Right atrium auricular region (tissue), 2 donors: ENCODE measurements around the gene PAX8. TPM values are rescaled to one million over a fixed set of nuclear protein-coding genes. Genes with fewer than 3 reads are reported as not detected.

Experiments
- DNase-seq: peaks from one replicate; pipeline ENCODE4 v3.0.0-alpha.2; 2019; ENCODE audit warnings: low spot score
- H3K27ac ChIP-seq, 2 donors: fragments of 200-600 bp; sonication (generic); 1 replicate in 1 of 2; 2 replicates in 1 of 2; pipeline ENCODE4 v1.5.1; 2016 to 2019
- H3K27me3 ChIP-seq, 2 donors: fragments of 200-600 bp; sonication (generic); one replicate each; pipeline versions ENCODE4 v1.5.1 to v1.6.0; 2017 to 2019
- H3K36me3 ChIP-seq: fragments of 200-600 bp; sonication (generic); one replicate; pipeline ENCODE4 v1.5.1; 2016
- H3K4me1 ChIP-seq, 2 donors: fragments of 200-600 bp; sonication (generic); one replicate each; pipeline versions ENCODE4 v1.5.1 to v1.6.0; 2017 to 2019
- H3K4me3 ChIP-seq, 2 donors: fragments of 200-600 bp; sonication (generic); 1 replicate in 1 of 2; 2 replicates in 1 of 2; pipeline ENCODE4 v1.5.1; 2017 to 2019; ENCODE audit warnings: mild to moderate bottlenecking in 1 of 2, moderate library complexity in 1 of 2
- H3K9me3 ChIP-seq, 2 donors: fragments of 200-600 bp; sonication (generic); one replicate each; pipeline ENCODE4 v1.5.1; 2019
- total RNA-seq, 2 donors: library from RNA; depleted of rRNA; stranded (reverse); fragments of >200 nt; gene quantifications; one replicate each; pipeline ENCODE4 v1.1.0, GENCODE V29; 2016
- TF ChIP-seq, protein P1 (sequence below), 2 donors: fragments of 200-600 bp; sonication (generic); IDR thresholded peaks; one replicate each; pipeline ENCODE4 v1.5.1; 2019; ENCODE audit warnings: antibody characterized with exemption in 2 of 2

Gene PAX8
- total RNA-seq, 2 donors from 2014 or later: 0.37 to 1.2 TPM

DNA sequence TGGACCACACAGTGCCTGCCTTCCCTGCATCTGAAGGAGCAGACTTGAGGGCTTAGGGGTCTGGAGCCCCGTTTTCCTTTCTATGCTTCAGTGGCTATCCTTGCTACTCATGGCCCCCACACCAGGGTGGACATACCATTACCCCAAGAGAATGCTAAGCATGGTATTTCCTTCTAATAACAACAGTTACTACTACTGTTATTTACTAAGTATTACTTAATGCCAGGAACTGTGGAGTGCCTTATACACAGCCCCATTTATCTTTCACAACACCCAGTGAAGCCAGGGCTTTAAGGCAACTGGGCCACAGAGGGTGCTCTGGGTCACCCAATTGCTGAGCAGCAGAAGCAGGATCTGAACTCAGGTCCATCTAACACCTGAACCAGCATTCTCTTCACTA, 5.8 kb upstream of the PAX8 start:
- TF ChIP-seq, protein P1, sequence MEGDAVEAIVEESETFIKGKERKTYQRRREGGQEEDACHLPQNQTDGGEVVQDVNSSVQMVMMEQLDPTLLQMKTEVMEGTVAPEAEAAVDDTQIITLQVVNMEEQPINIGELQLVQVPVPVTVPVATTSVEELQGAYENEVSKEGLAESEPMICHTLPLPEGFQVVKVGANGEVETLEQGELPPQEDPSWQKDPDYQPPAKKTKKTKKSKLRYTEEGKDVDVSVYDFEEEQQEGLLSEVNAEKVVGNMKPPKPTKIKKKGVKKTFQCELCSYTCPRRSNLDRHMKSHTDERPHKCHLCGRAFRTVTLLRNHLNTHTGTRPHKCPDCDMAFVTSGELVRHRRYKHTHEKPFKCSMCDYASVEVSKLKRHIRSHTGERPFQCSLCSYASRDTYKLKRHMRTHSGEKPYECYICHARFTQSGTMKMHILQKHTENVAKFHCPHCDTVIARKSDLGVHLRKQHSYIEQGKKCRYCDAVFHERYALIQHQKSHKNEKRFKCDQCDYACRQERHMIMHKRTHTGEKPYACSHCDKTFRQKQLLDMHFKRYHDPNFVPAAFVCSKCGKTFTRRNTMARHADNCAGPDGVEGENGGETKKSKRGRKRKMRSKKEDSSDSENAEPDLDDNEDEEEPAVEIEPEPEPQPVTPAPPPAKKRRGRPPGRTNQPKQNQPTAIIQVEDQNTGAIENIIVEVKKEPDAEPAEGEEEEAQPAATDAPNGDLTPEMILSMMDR (IDR thresholded peaks at IDR 0.05): no peak
- no peak for DNase-seq
- Histone ChIP-seq H3K4me3 (no peak overlapping the region), H3K27me3 (no peaks in the 10 kb centered on the region), H3K4me1 (peaks cover 0 to 18% of the 10 kb centered on the region in 2 donors), H3K36me3 (no peaks in the 10 kb centered on the region), H3K27ac (peak overlapping the region; percentile 9 to 47), H3K9me3 (no peaks in the 10 kb centered on the region)

DNA sequence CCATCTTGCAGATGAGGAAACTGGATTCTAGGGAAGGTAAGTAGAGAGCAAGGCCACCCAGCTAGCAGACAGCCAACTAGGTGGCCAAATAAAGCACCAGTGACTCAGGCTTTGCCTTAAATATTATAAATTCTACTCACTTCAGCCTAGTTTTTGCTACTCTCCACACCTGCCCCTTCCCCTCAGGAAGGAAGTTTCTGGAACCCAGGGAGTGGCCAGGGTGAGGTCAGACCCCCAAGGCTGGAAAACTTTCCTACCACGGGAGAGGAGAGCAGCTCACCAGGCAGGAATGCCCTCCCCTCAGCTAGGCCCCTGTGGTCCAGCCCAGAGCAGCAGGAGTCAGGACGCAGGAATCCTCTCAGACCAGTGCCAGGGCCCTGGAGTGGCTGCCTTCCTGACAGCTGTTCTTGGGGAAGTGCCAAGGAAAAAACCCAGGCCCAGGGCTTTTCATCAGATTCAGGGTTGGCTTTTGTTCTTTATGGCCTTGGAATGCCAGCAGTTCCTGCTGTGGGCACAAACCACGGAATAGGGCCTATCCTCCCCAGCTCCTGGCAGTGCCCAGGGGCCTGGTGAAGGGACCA, 5.1 kb upstream of the PAX8 start:
- Histone ChIP-seq H3K27me3 (no peaks in the 10 kb centered on the region), H3K36me3 (no peaks in the 10 kb centered on the region), H3K9me3 (no peaks in the 10 kb centered on the region), H3K4me1 (peaks cover 0 to 18% of the 10 kb centered on the region in 2 donors), H3K4me3 (no peak overlapping the region), H3K27ac (peak overlapping the region; percentile 9 to 47)
- DNase-seq: peak; percentile 61
- TF ChIP-seq, protein P1 (IDR thresholded peaks at IDR 0.05): no peak

DNA sequence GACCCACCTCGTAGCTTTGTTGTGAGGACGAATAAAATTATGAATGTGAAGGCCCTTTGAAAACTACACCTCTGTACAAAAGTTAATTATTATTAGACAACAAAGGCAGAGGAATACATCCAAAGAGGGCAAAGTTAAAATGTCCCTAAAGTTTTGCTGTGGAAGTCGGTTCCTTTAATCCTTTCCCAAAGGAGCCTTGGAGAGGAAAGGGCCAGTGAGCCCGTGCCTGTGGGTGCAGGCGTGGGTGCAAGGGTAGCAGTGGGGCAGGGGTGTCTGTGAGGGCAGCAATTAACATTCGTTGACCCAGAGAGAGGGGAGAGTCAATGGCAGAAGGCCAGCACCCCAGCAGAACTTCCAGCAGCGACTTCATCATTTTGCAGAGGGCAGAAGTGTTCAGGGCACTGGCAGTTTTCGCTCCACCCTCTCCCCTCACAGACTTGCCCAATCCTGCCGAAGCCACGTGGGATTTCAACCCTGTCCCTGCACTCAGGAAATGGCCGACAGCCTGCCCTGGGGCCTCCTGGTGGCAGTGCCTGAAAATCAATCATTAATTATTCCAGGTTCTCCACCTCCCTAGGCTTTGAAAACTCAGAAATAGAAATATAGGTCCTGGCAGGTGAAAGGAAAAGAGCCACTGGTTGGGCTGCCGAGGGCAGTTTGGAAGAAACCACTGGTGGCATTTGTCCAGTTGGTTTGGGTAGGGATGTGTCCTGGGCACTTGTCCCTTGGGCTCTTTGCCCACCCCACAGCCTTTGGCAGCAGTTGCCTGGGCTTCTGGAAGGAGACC, 4.2 kb upstream of the PAX8 start:
- Histone ChIP-seq H3K4me1 (peaks cover 0 to 20% of the 10 kb centered on the region in 2 donors), H3K27ac (peak overlapping the region; percentile 8 to 47)
- no peak for DNase-seq

DNA sequence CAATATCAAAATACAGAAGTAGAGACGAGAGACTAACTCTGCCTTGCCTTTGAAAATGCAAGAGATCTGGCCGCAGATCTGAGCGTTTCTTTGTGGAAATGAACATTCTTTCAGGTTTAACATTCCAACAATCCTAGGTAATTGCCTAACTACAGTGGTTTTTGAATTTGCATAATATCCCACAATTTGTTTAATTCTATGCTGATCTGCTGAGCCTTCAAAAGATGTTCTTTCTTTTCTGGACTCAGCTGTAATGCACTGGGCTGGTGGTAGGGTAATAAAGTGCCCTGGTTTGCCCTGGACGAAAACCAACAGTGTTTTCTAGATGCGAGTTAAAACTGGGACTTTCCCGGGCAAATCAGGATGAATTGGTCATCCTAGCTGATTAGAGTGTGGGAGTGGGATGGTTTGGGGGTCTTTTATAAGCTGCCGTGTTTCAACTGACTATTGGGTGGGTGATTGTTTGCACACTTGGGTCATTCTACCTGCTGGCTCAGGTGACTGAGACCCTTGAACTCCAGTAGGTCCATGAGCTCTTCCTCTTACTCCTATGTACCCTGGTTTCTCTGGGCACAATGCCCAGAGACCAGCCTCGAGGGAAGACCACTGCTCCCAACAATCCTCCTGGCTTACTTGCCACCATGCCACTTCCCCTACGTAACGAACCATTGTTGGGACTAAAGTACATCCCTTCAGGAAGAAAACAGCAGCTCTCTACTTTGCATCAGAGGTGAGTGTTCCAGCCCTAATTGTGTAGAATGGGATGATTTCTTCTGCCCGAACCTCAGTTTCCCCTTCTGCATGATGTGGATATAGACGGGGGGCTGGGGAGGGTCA, 3.4 kb upstream of the PAX8 start:
- no peak overlapping the region for H3K4me3 ChIP-seq
- peaks cover 0 to 29% of the 10 kb centered on the region in 2 donors for H3K4me1 ChIP-seq
- DNase-seq: no peak

More for the DNA sequence above, 4.2 kb upstream of the PAX8 start:
- TF ChIP-seq, protein P1 (IDR thresholded peaks at IDR 0.05): peak in 1 of 2 donors; percentile 34
- H3K4me3 ChIP-seq: no peak overlapping the region
- H3K36me3 ChIP-seq: no peaks in the 10 kb centered on the region
- H3K9me3 ChIP-seq: no peaks in the 10 kb centered on the region
- peaks cover 6 to 7% of the 10 kb centered on the region in 2 donors for H3K27me3 ChIP-seq

DNA sequence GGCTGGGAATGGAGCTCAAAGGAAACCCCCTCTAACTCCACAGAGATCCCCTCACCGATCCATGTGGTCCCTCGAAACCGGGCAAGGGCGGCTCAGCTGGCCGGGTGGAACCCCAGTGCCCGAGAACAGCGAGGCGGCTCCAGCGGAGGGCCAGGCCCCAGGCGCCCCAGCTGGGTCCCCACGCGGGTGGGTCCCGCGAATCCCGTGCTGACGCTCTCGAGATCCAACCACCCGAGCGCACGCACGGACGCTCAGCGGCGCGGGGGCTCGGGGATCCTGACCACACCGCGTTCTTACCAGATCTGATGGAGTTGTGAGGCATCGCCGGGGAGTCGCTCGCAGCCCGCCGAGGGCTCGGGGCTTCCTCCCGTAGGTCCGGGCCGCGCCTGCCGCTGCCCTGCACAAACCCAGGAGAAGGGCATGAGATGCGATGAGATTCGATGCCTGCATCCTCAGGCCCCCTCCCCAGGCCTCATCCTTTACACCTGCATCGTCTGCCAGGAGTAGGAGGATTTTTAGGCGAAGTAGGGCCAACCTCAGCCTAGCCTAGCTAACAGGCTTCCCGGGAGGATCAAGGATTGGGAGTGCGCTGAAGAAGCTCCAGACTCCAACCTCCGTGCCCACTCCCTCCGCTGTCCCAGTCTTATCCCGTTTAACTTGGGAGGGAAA, 514 bp downstream of the PAX8 start:
- H3K27ac ChIP-seq: no peak overlapping the region
- TF ChIP-seq, protein P1 (IDR thresholded peaks at IDR 0.05): no peak
- H3K4me1 ChIP-seq: peaks cover 0 to 32% of the 10 kb centered on the region in 2 donors
- no peak overlapping the region for H3K4me3 ChIP-seq
- no peaks in the 10 kb centered on the region for H3K36me3 ChIP-seq
- H3K27me3 ChIP-seq: peaks cover 42 to 44% of the 10 kb centered on the region in 2 donors
- no peaks in the 10 kb centered on the region for H3K9me3 ChIP-seq
- DNase-seq: no peak

More for the DNA sequence above, 3.4 kb upstream of the PAX8 start:
- TF ChIP-seq, protein P1 (IDR thresholded peaks at IDR 0.05): no peak
- H3K27me3 ChIP-seq: peaks cover 14 to 15% of the 10 kb centered on the region in 2 donors
- H3K9me3 ChIP-seq: no peaks in the 10 kb centered on the region
- no peaks in the 10 kb centered on the region for H3K36me3 ChIP-seq
- no peak overlapping the region for H3K27ac ChIP-seq
